ENCODE measurements around the gene PLPPR1. TPM values are rescaled to one million over a fixed set of nuclear protein-coding genes. Genes with fewer than 3 reads are reported as not detected.

The PLPPR1 gene
- total and polyA plus RNA-seq, 5 donors from 2014 or later = not detected

- H3K36me3 Mint-ChIP-seq = no peaks in the 10 kb centered on the region
- H3K9me3 Mint-ChIP-seq = peaks cover 0 to 6% (median 2%) of the 10 kb centered on the region in 7 donors
- Histone ChIP-seq H3K9me3 (ENCODE audit: control insufficient read depth in 2 of 2, low read length in 2 of 2) (no peaks in the 10 kb centered on the region), H3K4me1 (ENCODE audit: control insufficient read depth, insufficient read depth, low read length, poor library complexity, severe bottlenecking) (no peaks in the 10 kb centered on the region), H3K27me3 (ENCODE audit: control insufficient read depth, insufficient read depth, low read length) (no peaks in the 10 kb centered on the region), H3K27ac (ENCODE audit: insufficient read depth, low read length, poor library complexity, severe bottlenecking) (no peak overlapping the region), H3K36me3 (ENCODE audit: control insufficient read depth, insufficient read depth, low read length) (no peaks in the 10 kb centered on the region), H3K4me3 (ENCODE audit: low read depth, low read length) (no peak overlapping the region)
- H3K27ac Mint-ChIP-seq = no peak overlapping the region
- H3K4me3 Mint-ChIP-seq = no peak overlapping the region
- ATAC-seq (ENCODE audit: low read depth in 2 of 2) (no peak), DNase-seq (no peak)
- H3K4me1 Mint-ChIP-seq = no peaks in the 10 kb centered on the region
- peaks cover 4% of the 10 kb centered on the region for H3K27me3 Mint-ChIP-seq
Observed at GRCh38 chr9:101050650-101051049, 22.1 kb downstream of the PLPPR1 start.

DNA sequence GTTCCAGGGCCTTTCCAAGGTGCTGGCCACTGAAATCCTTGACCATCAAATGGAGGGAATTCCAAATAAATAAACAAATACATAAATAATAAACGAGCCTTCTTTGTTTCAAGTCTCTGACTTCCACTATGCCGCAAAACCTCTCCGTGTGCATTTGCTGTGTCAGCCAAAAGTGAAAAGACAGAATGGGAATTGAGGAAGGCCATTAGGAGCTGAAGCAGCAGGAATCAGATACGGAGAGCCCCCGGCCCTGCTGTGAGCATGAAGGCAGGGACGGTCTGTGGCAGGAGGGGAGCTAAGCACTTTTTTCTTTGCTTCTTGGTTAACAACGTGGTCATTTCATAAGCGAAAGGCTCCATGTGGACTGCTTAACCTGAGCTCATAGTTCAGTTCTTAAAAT is 26.1 kb downstream of the PLPPR1 start:
- Histone ChIP-seq H3K4me1 (ENCODE audit: control insufficient read depth, insufficient read depth, low read length, poor library complexity, severe bottlenecking) (no peaks in the 10 kb centered on the region), H3K9me3 (ENCODE audit: control insufficient read depth in 2 of 2, low read length in 2 of 2) (no peaks in the 10 kb centered on the region), H3K27me3 (ENCODE audit: control insufficient read depth, insufficient read depth, low read length) (peaks cover 2% of the 10 kb centered on the region), H3K27ac (ENCODE audit: insufficient read depth, low read length, poor library complexity, severe bottlenecking) (no peak overlapping the region), H3K36me3 (ENCODE audit: control insufficient read depth, insufficient read depth, low read length) (no peaks in the 10 kb centered on the region), H3K4me3 (ENCODE audit: low read depth, low read length) (no peak overlapping the region)
- no peaks in the 10 kb centered on the region for H3K4me1 Mint-ChIP-seq
- H3K27ac Mint-ChIP-seq = no peak overlapping the region
- H3K36me3 Mint-ChIP-seq = no peaks in the 10 kb centered on the region
- DNase-seq (no peak), ATAC-seq (ENCODE audit: low read depth in 2 of 2) (no peak)
- peaks cover 0 to 6% (median 2%) of the 10 kb centered on the region in 7 donors for H3K9me3 Mint-ChIP-seq
- no peak overlapping the region for H3K4me3 Mint-ChIP-seq
- peaks cover 9% of the 10 kb centered on the region for H3K27me3 Mint-ChIP-seq

- no peak overlapping the region for H3K27ac Mint-ChIP-seq
- no peak for ATAC-seq (ENCODE audit: low read depth in 2 of 2)
- Histone ChIP-seq H3K27me3 (ENCODE audit: control insufficient read depth, insufficient read depth, low read length) (peaks cover 2% of the 10 kb centered on the region), H3K4me1 (ENCODE audit: control insufficient read depth, insufficient read depth, low read length, poor library complexity, severe bottlenecking) (no peaks in the 10 kb centered on the region), H3K4me3 (ENCODE audit: low read depth, low read length) (no peak overlapping the region), H3K36me3 (ENCODE audit: control insufficient read depth, insufficient read depth, low read length) (no peaks in the 10 kb centered on the region), H3K27ac (ENCODE audit: insufficient read depth, low read length, poor library complexity, severe bottlenecking) (no peak overlapping the region), H3K9me3 (ENCODE audit: control insufficient read depth in 2 of 2, low read length in 2 of 2) (no peaks in the 10 kb centered on the region)
- no peak for DNase-seq
- peaks cover 0 to 8% (median 2%) of the 10 kb centered on the region in 7 donors for H3K9me3 Mint-ChIP-seq
- H3K4me1 Mint-ChIP-seq = no peaks in the 10 kb centered on the region
- H3K4me3 Mint-ChIP-seq = no peak overlapping the region
- H3K27me3 Mint-ChIP-seq = peaks cover 9% of the 10 kb centered on the region
- H3K36me3 Mint-ChIP-seq = no peaks in the 10 kb centered on the region
Observed at GRCh38 chr9:101055516-101055915, 27.0 kb downstream of the PLPPR1 start.

DNA sequence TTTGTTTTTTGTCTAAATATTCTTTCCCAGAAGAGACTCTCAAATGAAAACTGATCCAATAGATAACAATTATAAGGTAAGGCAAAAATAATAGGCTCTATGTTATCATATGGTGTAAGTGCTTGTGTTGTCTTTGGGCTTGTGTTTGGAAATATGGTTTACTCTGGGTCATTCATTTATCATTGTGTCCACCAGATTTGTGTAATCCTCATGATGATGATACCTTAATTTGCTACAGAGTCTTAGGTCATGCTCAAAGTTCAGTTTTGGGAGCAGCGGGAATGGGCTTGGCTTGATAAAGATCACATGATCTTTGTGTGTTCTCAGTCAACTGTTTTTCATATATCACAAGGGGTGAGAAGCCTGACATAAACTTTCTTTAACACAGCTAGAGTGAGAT is 34.2 kb downstream of the PLPPR1 start:
- Histone ChIP-seq H3K27ac (ENCODE audit: insufficient read depth, low read length, poor library complexity, severe bottlenecking) (no peak overlapping the region), H3K36me3 (ENCODE audit: control insufficient read depth, insufficient read depth, low read length) (no peaks in the 10 kb centered on the region), H3K27me3 (ENCODE audit: control insufficient read depth, insufficient read depth, low read length) (no peaks in the 10 kb centered on the region), H3K4me3 (ENCODE audit: low read depth, low read length) (no peak overlapping the region), H3K4me1 (ENCODE audit: control insufficient read depth, insufficient read depth, low read length, poor library complexity, severe bottlenecking) (no peaks in the 10 kb centered on the region), H3K9me3 (ENCODE audit: control insufficient read depth in 2 of 2, low read length in 2 of 2) (no peaks in the 10 kb centered on the region)
- ATAC-seq (ENCODE audit: low read depth in 2 of 2) (no peak), DNase-seq (no peak)
- H3K4me1 Mint-ChIP-seq = no peaks in the 10 kb centered on the region
- H3K36me3 Mint-ChIP-seq = no peaks in the 10 kb centered on the region
- no peak overlapping the region for H3K27ac Mint-ChIP-seq
- peaks cover 2% of the 10 kb centered on the region for H3K27me3 Mint-ChIP-seq
- H3K4me3 Mint-ChIP-seq = no peak overlapping the region
- peaks cover 0 to 5% (median 0%) of the 10 kb centered on the region in 7 donors for H3K9me3 Mint-ChIP-seq

- ATAC-seq (ENCODE audit: low read depth in 2 of 2) = no peak
- no peak overlapping the region for H3K27ac Mint-ChIP-seq
Observed at GRCh38 chr9:101063192-101063591, 34.7 kb downstream of the PLPPR1 start.

DNA sequence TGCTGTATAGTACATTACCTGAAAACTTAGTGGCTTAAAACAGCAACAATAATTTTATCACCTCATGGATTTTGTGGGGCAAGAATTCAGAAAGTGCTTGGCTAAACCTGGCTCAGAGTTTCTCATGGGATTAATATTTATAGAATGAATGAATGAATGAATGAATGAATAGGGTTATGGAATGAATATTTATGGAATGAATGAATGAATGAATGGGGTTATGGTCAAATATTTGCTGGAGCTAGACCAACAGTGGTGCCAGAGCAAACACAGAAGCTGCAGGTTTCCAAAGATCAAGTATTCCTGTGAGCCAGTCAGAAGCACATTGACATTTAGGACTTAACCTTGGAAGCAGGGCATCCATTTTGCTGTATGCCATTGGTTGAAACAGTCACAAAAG is 35.7 kb downstream of the PLPPR1 start:
- H3K27me3 ChIP-seq (ENCODE audit: control insufficient read depth, insufficient read depth, low read length) = no peaks in the 10 kb centered on the region

More at GRCh38 chr9:101063192-101063591, 34.7 kb downstream of the PLPPR1 start:
- no peak for DNase-seq
- no peaks in the 10 kb centered on the region for H3K4me1 ChIP-seq (ENCODE audit: control insufficient read depth, insufficient read depth, low read length, poor library complexity, severe bottlenecking)
- no peak overlapping the region for H3K4me3 Mint-ChIP-seq
- H3K27me3 Mint-ChIP-seq = no peaks in the 10 kb centered on the region
- H3K9me3 Mint-ChIP-seq = peaks cover 0 to 3% (median 0%) of the 10 kb centered on the region in 7 donors
- H3K4me1 Mint-ChIP-seq = no peaks in the 10 kb centered on the region
- H3K36me3 ChIP-seq (ENCODE audit: control insufficient read depth, insufficient read depth, low read length) = no peaks in the 10 kb centered on the region
- H3K4me3 ChIP-seq (ENCODE audit: low read depth, low read length) = no peak overlapping the region
- H3K9me3 ChIP-seq (ENCODE audit: control insufficient read depth in 2 of 2, low read length in 2 of 2) = no peaks in the 10 kb centered on the region
- H3K36me3 Mint-ChIP-seq = no peaks in the 10 kb centered on the region
- H3K27me3 ChIP-seq (ENCODE audit: control insufficient read depth, insufficient read depth, low read length) = no peaks in the 10 kb centered on the region
- no peak overlapping the region for H3K27ac ChIP-seq (ENCODE audit: insufficient read depth, low read length, poor library complexity, severe bottlenecking)

DNA sequence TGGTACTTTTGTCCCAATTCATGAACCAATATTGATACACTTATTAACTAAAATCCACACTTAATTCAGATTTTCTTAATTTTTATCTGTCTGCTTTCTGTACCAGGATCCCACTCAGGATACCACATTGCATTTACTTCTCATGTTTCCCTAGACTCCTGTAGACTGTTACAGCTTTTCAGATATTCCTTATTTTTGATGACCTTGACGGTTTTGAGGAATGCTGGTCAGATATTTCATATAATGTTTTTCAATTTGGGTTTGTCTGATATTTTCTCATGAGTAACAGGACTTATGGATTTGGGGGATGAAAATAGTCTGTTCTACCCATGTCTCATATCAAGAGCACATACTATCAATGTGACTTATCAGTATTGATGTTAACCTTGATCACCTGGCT is 37.4 kb downstream of the PLPPR1 start:
- Histone ChIP-seq H3K4me1 (ENCODE audit: control insufficient read depth, insufficient read depth, low read length, poor library complexity, severe bottlenecking) (no peaks in the 10 kb centered on the region), H3K27ac (ENCODE audit: insufficient read depth, low read length, poor library complexity, severe bottlenecking) (no peak overlapping the region), H3K36me3 (ENCODE audit: control insufficient read depth, insufficient read depth, low read length) (no peaks in the 10 kb centered on the region), H3K4me3 (ENCODE audit: low read depth, low read length) (no peak overlapping the region), H3K9me3 (ENCODE audit: control insufficient read depth in 2 of 2, low read length in 2 of 2) (no peaks in the 10 kb centered on the region), H3K27me3 (ENCODE audit: control insufficient read depth, insufficient read depth, low read length) (no peaks in the 10 kb centered on the region)
- Mint-ChIP-seq H3K4me1 (no peaks in the 10 kb centered on the region), H3K36me3 (no peaks in the 10 kb centered on the region), H3K27ac (no peak overlapping the region), H3K9me3 (peaks cover 0 to 2% (median 0%) of the 10 kb centered on the region in 7 donors), H3K27me3 (no peaks in the 10 kb centered on the region), H3K4me3 (no peak overlapping the region)
- no peak for ATAC-seq (ENCODE audit: low read depth in 2 of 2)
- DNase-seq = no peak

More for the DNA sequence above, 35.7 kb downstream of the PLPPR1 start:
- Mint-ChIP-seq H3K4me3 (no peak overlapping the region), H3K27ac (no peak overlapping the region), H3K4me1 (no peaks in the 10 kb centered on the region), H3K36me3 (no peaks in the 10 kb centered on the region), H3K27me3 (no peaks in the 10 kb centered on the region), H3K9me3 (peaks cover 0 to 3% (median 0%) of the 10 kb centered on the region in 7 donors)
- no peak overlapping the region for H3K27ac ChIP-seq (ENCODE audit: insufficient read depth, low read length, poor library complexity, severe bottlenecking)
- no peak for DNase-seq
- no peak overlapping the region for H3K4me3 ChIP-seq (ENCODE audit: low read depth, low read length)
- no peaks in the 10 kb centered on the region for H3K9me3 ChIP-seq (ENCODE audit: control insufficient read depth in 2 of 2, low read length in 2 of 2)
- no peaks in the 10 kb centered on the region for H3K36me3 ChIP-seq (ENCODE audit: control insufficient read depth, insufficient read depth, low read length)
- H3K4me1 ChIP-seq (ENCODE audit: control insufficient read depth, insufficient read depth, low read length, poor library complexity, severe bottlenecking) = no peaks in the 10 kb centered on the region
- no peak for ATAC-seq (ENCODE audit: low read depth in 2 of 2)

DNA sequence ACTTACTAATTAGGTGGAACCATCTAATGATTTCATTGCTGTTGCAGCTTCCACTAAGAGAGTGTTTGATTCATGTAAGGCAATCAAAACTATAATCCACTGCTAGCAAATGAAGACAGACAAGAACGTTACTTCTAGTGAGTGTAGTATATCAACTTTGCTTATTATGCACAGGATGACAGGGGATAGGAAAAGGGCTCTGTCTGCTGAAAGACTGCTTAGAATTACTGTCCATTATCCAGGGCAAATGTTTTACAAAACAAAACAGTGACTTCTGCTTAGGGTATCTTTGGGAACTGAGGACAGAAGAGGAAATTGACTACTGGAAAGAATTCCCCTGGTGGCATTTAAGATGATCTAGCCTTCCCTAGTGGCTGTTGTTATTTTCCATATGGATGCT is 40.2 kb downstream of the PLPPR1 start:
- no peak for DNase-seq
- Histone ChIP-seq H3K36me3 (ENCODE audit: control insufficient read depth, insufficient read depth, low read length) (no peaks in the 10 kb centered on the region), H3K4me1 (ENCODE audit: control insufficient read depth, insufficient read depth, low read length, poor library complexity, severe bottlenecking) (no peaks in the 10 kb centered on the region), H3K27me3 (ENCODE audit: control insufficient read depth, insufficient read depth, low read length) (no peaks in the 10 kb centered on the region), H3K27ac (ENCODE audit: insufficient read depth, low read length, poor library complexity, severe bottlenecking) (no peak overlapping the region), H3K4me3 (ENCODE audit: low read depth, low read length) (no peak overlapping the region), H3K9me3 (ENCODE audit: control insufficient read depth in 2 of 2, low read length in 2 of 2) (no peaks in the 10 kb centered on the region)
- Mint-ChIP-seq H3K27ac (no peak overlapping the region), H3K4me3 (no peak overlapping the region), H3K27me3 (no peaks in the 10 kb centered on the region), H3K36me3 (no peaks in the 10 kb centered on the region), H3K9me3 (peaks cover 0 to 1% (median 0%) of the 10 kb centered on the region in 7 donors), H3K4me1 (no peaks in the 10 kb centered on the region)
- ATAC-seq (ENCODE audit: low read depth in 2 of 2) = no peak
